ENCODE data around the gene THOC6. TPM values are rescaled to one million over a fixed set of nuclear protein-coding genes. Genes with fewer than 3 reads are reported as not detected.

Gene THOC6
- total RNA-seq, 1 donor from 2014 or later, result 30.2 TPM

GRCh38 chr16:3038896-3039295 lies 15.1 kb downstream of the THOC6 start:
- peaks cover 18% of the 10 kb centered on the region for H3K27me3 Mint-ChIP-seq (ENCODE audit: unreplicated experiment)
- H3K36me3 Mint-ChIP-seq (ENCODE audit: unreplicated experiment), result no peaks in the 10 kb centered on the region
- H3K4me1 Mint-ChIP-seq (ENCODE audit: low read depth, unreplicated experiment), result peaks cover 5% of the 10 kb centered on the region
- no peak overlapping the region for H3K27ac Mint-ChIP-seq (ENCODE audit: unreplicated experiment)
- no peak overlapping the region for H3K4me3 Mint-ChIP-seq (ENCODE audit: unreplicated experiment)
- H3K9me3 Mint-ChIP-seq (ENCODE audit: unreplicated experiment), result no peaks in the 10 kb centered on the region
- DNase-seq, result no peak
- TF ChIP-seq, protein P1, sequence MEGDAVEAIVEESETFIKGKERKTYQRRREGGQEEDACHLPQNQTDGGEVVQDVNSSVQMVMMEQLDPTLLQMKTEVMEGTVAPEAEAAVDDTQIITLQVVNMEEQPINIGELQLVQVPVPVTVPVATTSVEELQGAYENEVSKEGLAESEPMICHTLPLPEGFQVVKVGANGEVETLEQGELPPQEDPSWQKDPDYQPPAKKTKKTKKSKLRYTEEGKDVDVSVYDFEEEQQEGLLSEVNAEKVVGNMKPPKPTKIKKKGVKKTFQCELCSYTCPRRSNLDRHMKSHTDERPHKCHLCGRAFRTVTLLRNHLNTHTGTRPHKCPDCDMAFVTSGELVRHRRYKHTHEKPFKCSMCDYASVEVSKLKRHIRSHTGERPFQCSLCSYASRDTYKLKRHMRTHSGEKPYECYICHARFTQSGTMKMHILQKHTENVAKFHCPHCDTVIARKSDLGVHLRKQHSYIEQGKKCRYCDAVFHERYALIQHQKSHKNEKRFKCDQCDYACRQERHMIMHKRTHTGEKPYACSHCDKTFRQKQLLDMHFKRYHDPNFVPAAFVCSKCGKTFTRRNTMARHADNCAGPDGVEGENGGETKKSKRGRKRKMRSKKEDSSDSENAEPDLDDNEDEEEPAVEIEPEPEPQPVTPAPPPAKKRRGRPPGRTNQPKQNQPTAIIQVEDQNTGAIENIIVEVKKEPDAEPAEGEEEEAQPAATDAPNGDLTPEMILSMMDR (IDR thresholded peaks at IDR 0.05; ENCODE audit: partially characterized antibody, unreplicated experiment), result no peak

GRCh38 chr16:3042376-3042775 lies 18.5 kb downstream of the THOC6 start:
- H3K9me3 Mint-ChIP-seq (ENCODE audit: unreplicated experiment), result peaks cover 6% of the 10 kb centered on the region
- no peak for DNase-seq
- no peaks in the 10 kb centered on the region for H3K4me1 Mint-ChIP-seq (ENCODE audit: low read depth, unreplicated experiment)
- no peak overlapping the region for H3K27ac Mint-ChIP-seq (ENCODE audit: unreplicated experiment)
- no peak overlapping the region for H3K4me3 Mint-ChIP-seq (ENCODE audit: unreplicated experiment)
- peaks cover 18% of the 10 kb centered on the region for H3K27me3 Mint-ChIP-seq (ENCODE audit: unreplicated experiment)
- H3K36me3 Mint-ChIP-seq (ENCODE audit: unreplicated experiment), result no peaks in the 10 kb centered on the region
- TF ChIP-seq, protein P1 (IDR thresholded peaks at IDR 0.05; ENCODE audit: partially characterized antibody, unreplicated experiment), result no peak

- H3K4me1 Mint-ChIP-seq (ENCODE audit: low read depth, unreplicated experiment), result no peaks in the 10 kb centered on the region
- H3K36me3 Mint-ChIP-seq (ENCODE audit: unreplicated experiment), result peaks cover 6% of the 10 kb centered on the region
- H3K4me3 Mint-ChIP-seq (ENCODE audit: unreplicated experiment), result peak overlapping the region; percentile 80
- no peak overlapping the region for H3K27ac Mint-ChIP-seq (ENCODE audit: unreplicated experiment)
- TF ChIP-seq, protein P1 (IDR thresholded peaks at IDR 0.05; ENCODE audit: partially characterized antibody, unreplicated experiment), result no peak
- H3K9me3 Mint-ChIP-seq (ENCODE audit: unreplicated experiment), result peaks cover 10% of the 10 kb centered on the region
- H3K27me3 Mint-ChIP-seq (ENCODE audit: unreplicated experiment), result peaks cover 19% of the 10 kb centered on the region
- DNase-seq, result no peak
Observed at GRCh38 chr16:3044708-3045107, 20.9 kb downstream of the THOC6 start.

GRCh38 chr16:3045758-3046640 lies 22.2 kb downstream of the THOC6 start, which contains the start of gene MMP25:
TSS of gene MMP25 (plus strand) at chr16:3046561. CDS start at chr16:3046918, 357 bp downstream.
- DNase-seq, result peak; percentile 57
- H3K4me1 Mint-ChIP-seq (ENCODE audit: low read depth, unreplicated experiment), result no peaks in the 10 kb centered on the region
- H3K4me3 Mint-ChIP-seq (ENCODE audit: unreplicated experiment), result peak within 1 kb of the TSS; percentile 80
- H3K27me3 Mint-ChIP-seq (ENCODE audit: unreplicated experiment), result peaks cover 17% of the 10 kb centered on the region
- no peak within 1 kb of the TSS for H3K27ac Mint-ChIP-seq (ENCODE audit: unreplicated experiment)
- TF ChIP-seq, protein P1 (IDR thresholded peaks at IDR 0.05; ENCODE audit: partially characterized antibody, unreplicated experiment), result no peak
- H3K36me3 Mint-ChIP-seq (ENCODE audit: unreplicated experiment), result peaks cover 6% of the 10 kb centered on the region
- peaks cover 10% of the 10 kb centered on the region for H3K9me3 Mint-ChIP-seq (ENCODE audit: unreplicated experiment)
